BJ (cell line): ENCODE data around the gene PSD4. TPM values are rescaled to one million over a fixed set of nuclear protein-coding genes. Genes with fewer than 3 reads are reported as not detected.

Source experiments
- CTCF ChIA-PET: fragments of 350-600 bp; formaldehyde crosslinking; extraction: SDS; loops from one replicate; lab custom pipeline; 2021; ENCODE audit warnings: antibody characterized with exemption, inconsistent platforms; lab: Yijun Ruan, JAX
- POLR2A ChIA-PET: fragments of 300-600 bp; sonication (Branson Sonifier 250); formaldehyde crosslinking; extraction: SDS; loops from one replicate; lab custom pipeline; 2021; ENCODE audit warnings: antibody characterized with exemption; lab: Charles Lee
- DNase-seq: peaks from one replicate; pipeline ENCODE4 v3.0.0-alpha.2; 2011; ENCODE audit warnings: low read depth
- H3K27me3 ChIP-seq: 2 replicates; pipeline ENCODE4 v1.6.0; 2011; ENCODE audit warnings: low read length; ENCODE audit not compliant: control insufficient read depth, insufficient read depth
- H3K36me3 ChIP-seq: 2 replicates; pipeline ENCODE4 v1.5.1; 2011; ENCODE audit warnings: low read length; ENCODE audit not compliant: control insufficient read depth, insufficient read depth
- H3K4me3 ChIP-seq: 2 replicates; pipeline ENCODE4 v1.5.1; 2011; ENCODE audit warnings: low read depth, mild to moderate bottlenecking, control low read depth, low read length
- CTCF ChIP-seq: IDR thresholded peaks from 2 replicates; pipeline ENCODE4 v1.5.1; 2011; ENCODE audit warnings: low read depth, mild to moderate bottlenecking, control low read depth, inconsistent platforms, low read length, moderate library complexity; ENCODE audit not compliant: insufficient read depth
- polyA plus RNA-seq: library from polyadenylated mRNA; depleted of rRNA; stranded (reverse); fragments of >200 nt; gene quantifications from 2 replicates; pipeline ENCODE4 v1.2.3, GENCODE V29; 2011

PSD4 gene
- polyA plus RNA-seq, 1 experiment: 1.9 TPM

GRCh38 chr2:113156278-113157117, 17.3 kb upstream of the PSD4 start:
- H3K4me3 ChIP-seq: peak overlapping the region; percentile 37
- H3K36me3 ChIP-seq: no peaks in the 10 kb centered on the region
- no peaks in the 10 kb centered on the region; the same call in 1 of the 2 replicates for H3K27me3 ChIP-seq
- CTCF ChIA-PET: interaction anchor here (0.5 to 4.4 kb wide), 7 partner anchors 8 to 234 kb away, joined by 3 to 44 read pairs (median 3); no protein-coding TSS in a partner anchor
- no peak for DNase-seq
- POLR2A ChIA-PET: no interaction called here
- TF ChIP-seq CTCF: no peak

DNA sequence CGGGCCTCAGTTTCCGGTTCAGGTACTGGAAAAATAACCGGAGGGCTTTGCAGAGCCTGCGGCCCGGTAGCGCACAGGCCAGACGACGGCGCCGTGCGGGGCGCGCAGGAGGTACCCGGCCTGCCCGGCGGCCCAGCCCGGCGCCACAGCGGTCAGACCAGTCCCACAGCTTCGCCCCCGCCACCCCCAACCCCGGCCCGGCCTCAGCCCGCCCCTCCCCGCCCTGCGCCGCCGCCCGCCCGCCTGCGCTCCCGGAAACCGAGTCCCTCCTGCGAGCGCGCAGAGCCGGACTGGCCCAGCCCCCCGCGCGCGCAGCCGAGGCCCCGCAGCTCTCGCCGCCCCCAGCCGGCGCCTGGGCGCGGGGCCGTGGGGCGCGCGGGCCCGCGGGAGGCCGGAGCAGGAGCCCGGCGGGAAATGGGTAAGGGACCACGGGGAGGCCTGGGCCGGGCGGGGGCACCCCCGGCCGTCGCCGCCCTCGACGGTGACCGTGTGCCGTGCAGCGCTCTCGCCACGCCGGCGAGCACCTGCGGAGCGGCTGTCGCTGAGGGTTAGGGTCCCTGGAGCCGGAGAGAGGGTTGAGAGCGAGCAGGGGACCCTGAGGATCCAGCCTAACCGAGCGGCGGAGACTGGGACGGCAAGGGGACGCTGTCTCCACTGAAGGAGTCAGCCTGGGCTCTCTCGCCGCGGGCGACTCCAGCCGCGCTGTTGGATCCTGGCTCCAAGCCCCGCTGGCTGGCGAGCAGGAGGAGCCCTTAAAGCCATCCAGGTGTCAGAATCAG, 16.5 kb upstream of the PSD4 start:
- Histone ChIP-seq H3K27me3 (no peaks in the 10 kb centered on the region; the same call in 1 of the 2 replicates), H3K36me3 (no peaks in the 10 kb centered on the region), H3K4me3 (peak overlapping the region; percentile 37)
- no peak for DNase-seq
- POLR2A ChIA-PET: no interaction called here
- CTCF ChIA-PET: interaction anchor here (0.8 to 4.4 kb wide), 6 partner anchors 17 to 233 kb away, joined by 3 to 44 read pairs (median 8); no protein-coding TSS in a partner anchor
- TF ChIP-seq CTCF: no peak

GRCh38 chr2:113157897-113158753, 15.6 kb upstream of the PSD4 start:
- POLR2A ChIA-PET: no interaction called here
- TF ChIP-seq CTCF: no peak

GRCh38 chr2:113158884-113159553, 14.8 kb upstream of the PSD4 start:
- ChIA-PET CTCF (interaction anchor here (0.9 to 4.4 kb wide), 6 partner anchors 12 to 231 kb away, joined by 3 to 44 read pairs (median 4); no protein-coding TSS in a partner anchor), POLR2A (no interaction called here)
- DNase-seq: peak; percentile 11

More at GRCh38 chr2:113157897-113158753, 15.6 kb upstream of the PSD4 start:
- H3K27me3 ChIP-seq: no peaks in the 10 kb centered on the region; the same call in 1 of the 2 replicates
- H3K4me3 ChIP-seq: peak overlapping the region; percentile 37
- CTCF ChIA-PET: interaction anchor here (0.9 to 4.4 kb wide), 6 partner anchors 13 to 232 kb away, joined by 3 to 44 read pairs (median 4); no protein-coding TSS in a partner anchor
- H3K36me3 ChIP-seq: no peaks in the 10 kb centered on the region
- peak; percentile 24 for DNase-seq

More at GRCh38 chr2:113158884-113159553, 14.8 kb upstream of the PSD4 start:
- no peaks in the 10 kb centered on the region for H3K36me3 ChIP-seq
- H3K27me3 ChIP-seq: no peaks in the 10 kb centered on the region; the same call in 1 of the 2 replicates
- TF ChIP-seq CTCF: no peak
- H3K4me3 ChIP-seq: no peak overlapping the region
